ENCODE results near the gene MTERF2. TPM values are rescaled to one million over a fixed set of nuclear protein-coding genes. Genes with fewer than 3 reads are reported as not detected.
"Not testable (repeated sequence)": the region's sequence is repeated elsewhere in the genome, so short reads cannot be mapped to it uniquely, and the experiment has no call there.

Gene MTERF2
- total RNA-seq, 1 experiment from 2014 or later: 10.6 TPM

DNA sequence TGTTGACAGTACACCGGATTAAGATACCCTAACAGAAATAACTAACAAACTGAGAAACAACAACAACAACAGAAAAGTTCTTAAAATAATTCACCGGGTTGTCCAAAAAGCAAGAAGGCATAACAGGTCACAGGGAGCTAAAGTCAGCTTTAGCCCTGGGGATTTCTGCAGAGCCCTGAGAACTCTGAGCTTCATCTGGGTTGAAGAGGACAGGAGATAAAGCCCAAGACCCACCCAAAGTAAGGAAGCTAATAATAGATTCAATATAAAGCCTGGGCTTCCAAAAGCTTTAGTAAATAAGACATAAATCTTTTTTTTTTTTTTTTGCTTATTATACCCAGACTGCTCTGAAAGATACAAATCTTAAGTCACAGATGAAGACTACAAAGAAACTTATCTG lies 44.1 kb upstream of the MTERF2 start:
- intact Hi-C loops (cut with micrococcal nuclease; ENCODE audit: unreplicated experiment): no loop called here
- H3K36me3 Mint-ChIP-seq (ENCODE audit: insufficient read depth, unreplicated experiment): no peaks in the 10 kb centered on the region
- H3K4me1 Mint-ChIP-seq (ENCODE audit: low read depth, unreplicated experiment): peaks cover 13% of the 10 kb centered on the region
- H3K27ac Mint-ChIP-seq (ENCODE audit: unreplicated experiment): no peak overlapping the region
- no peak overlapping the region for H3K4me3 Mint-ChIP-seq (ENCODE audit: low read depth, unreplicated experiment)
- no peak for DNase-seq
- no TSS peak for BruUV-seq (replicated peaks)
- TF ChIP-seq, protein P1, sequence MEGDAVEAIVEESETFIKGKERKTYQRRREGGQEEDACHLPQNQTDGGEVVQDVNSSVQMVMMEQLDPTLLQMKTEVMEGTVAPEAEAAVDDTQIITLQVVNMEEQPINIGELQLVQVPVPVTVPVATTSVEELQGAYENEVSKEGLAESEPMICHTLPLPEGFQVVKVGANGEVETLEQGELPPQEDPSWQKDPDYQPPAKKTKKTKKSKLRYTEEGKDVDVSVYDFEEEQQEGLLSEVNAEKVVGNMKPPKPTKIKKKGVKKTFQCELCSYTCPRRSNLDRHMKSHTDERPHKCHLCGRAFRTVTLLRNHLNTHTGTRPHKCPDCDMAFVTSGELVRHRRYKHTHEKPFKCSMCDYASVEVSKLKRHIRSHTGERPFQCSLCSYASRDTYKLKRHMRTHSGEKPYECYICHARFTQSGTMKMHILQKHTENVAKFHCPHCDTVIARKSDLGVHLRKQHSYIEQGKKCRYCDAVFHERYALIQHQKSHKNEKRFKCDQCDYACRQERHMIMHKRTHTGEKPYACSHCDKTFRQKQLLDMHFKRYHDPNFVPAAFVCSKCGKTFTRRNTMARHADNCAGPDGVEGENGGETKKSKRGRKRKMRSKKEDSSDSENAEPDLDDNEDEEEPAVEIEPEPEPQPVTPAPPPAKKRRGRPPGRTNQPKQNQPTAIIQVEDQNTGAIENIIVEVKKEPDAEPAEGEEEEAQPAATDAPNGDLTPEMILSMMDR (IDR thresholded peaks at IDR 0.05; ENCODE audit: unreplicated experiment): no peak
- no peaks in the 10 kb centered on the region for H3K9me3 Mint-ChIP-seq (ENCODE audit: low read depth, unreplicated experiment)
- no peaks in the 10 kb centered on the region for H3K27me3 Mint-ChIP-seq (ENCODE audit: unreplicated experiment)
- CTCF ChIA-PET: interaction anchor here (0.7 kb wide), 1 partner anchor 69 kb away, joined by 3 read pairs; no protein-coding TSS in a partner anchor

DNA sequence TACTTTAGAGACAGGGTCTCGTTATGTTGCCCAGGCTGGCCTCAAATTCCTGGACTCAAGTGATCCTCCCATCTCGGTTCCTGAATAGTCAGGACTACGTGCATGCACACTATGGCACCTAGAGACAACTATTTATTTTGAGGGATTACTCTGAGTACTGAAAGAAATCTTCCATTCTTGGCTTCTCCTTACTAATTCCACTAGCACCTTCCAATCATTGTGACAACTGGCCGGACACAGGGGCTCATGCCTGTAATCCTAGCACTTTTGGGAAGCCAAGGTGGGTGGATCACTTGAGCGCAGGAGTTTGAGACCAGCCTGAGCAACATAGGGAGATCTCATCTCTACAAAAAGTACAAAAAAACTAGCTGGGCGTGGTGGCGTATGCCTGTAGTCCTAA lies 42.1 kb upstream of the MTERF2 start:
- TF ChIP-seq, protein P1 (IDR thresholded peaks at IDR 0.05; ENCODE audit: unreplicated experiment): no peak
- Mint-ChIP-seq H3K27me3 (ENCODE audit: unreplicated experiment) (no peaks in the 10 kb centered on the region), H3K27ac (ENCODE audit: unreplicated experiment) (no peak overlapping the region), H3K9me3 (ENCODE audit: low read depth, unreplicated experiment) (no peaks in the 10 kb centered on the region), H3K4me1 (ENCODE audit: low read depth, unreplicated experiment) (peaks cover 16% of the 10 kb centered on the region), H3K36me3 (ENCODE audit: insufficient read depth, unreplicated experiment) (no peaks in the 10 kb centered on the region), H3K4me3 (ENCODE audit: low read depth, unreplicated experiment) (no peak overlapping the region)
- BruUV-seq (replicated peaks): no TSS peak
- CTCF ChIA-PET: no interaction called here
- intact Hi-C loops (cut with micrococcal nuclease; ENCODE audit: unreplicated experiment): loop anchor here (5.0 kb wide), 1 partner anchor 63 kb away; the partner anchor contains the start of gene CRY1
- DNase-seq: no peak

DNA sequence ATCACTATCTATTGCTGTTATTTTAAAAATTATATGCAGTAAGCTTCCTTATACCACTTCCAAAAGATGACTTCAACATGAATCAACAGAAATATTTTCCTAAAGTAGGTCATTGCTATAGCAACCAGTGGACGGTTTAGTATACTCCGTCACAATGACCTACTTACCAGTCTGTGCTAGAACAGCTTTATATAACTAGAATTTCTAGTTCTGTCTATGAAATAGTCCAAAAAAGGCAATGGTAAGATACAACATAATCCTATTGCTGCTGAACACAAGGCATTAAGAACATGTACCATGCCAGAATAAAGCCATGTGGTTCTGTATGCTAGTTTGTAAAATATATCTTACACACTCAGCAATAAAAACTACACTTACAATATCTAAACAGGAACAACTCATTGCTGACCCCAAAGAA lies 40.7 kb upstream of the MTERF2 start:
- TF ChIP-seq, protein P1 (IDR thresholded peaks at IDR 0.05; ENCODE audit: unreplicated experiment): no peak
- H3K4me1 Mint-ChIP-seq (ENCODE audit: low read depth, unreplicated experiment): peaks cover 16% of the 10 kb centered on the region
- intact Hi-C loops (cut with micrococcal nuclease; ENCODE audit: unreplicated experiment): loop anchor here (5.0 kb wide), 1 partner anchor 65 kb away; the partner anchor contains the start of gene CRY1
- no TSS peak for BruUV-seq (replicated peaks)
- DNase-seq: peak; percentile 35
- H3K36me3 Mint-ChIP-seq (ENCODE audit: insufficient read depth, unreplicated experiment): no peaks in the 10 kb centered on the region
- no peak overlapping the region for H3K4me3 Mint-ChIP-seq (ENCODE audit: low read depth, unreplicated experiment)
- CTCF ChIA-PET: interaction anchor here (1.0 to 1.1 kb wide), 3 partner anchors 33 to 64 kb away, joined by 3 to 4 read pairs (median 3); partner anchors contain the start of gene MTERF2
- no peaks in the 10 kb centered on the region for H3K27me3 Mint-ChIP-seq (ENCODE audit: unreplicated experiment)
- peak overlapping the region; percentile 70 for H3K27ac Mint-ChIP-seq (ENCODE audit: unreplicated experiment)
- no peaks in the 10 kb centered on the region for H3K9me3 Mint-ChIP-seq (ENCODE audit: low read depth, unreplicated experiment)

DNA sequence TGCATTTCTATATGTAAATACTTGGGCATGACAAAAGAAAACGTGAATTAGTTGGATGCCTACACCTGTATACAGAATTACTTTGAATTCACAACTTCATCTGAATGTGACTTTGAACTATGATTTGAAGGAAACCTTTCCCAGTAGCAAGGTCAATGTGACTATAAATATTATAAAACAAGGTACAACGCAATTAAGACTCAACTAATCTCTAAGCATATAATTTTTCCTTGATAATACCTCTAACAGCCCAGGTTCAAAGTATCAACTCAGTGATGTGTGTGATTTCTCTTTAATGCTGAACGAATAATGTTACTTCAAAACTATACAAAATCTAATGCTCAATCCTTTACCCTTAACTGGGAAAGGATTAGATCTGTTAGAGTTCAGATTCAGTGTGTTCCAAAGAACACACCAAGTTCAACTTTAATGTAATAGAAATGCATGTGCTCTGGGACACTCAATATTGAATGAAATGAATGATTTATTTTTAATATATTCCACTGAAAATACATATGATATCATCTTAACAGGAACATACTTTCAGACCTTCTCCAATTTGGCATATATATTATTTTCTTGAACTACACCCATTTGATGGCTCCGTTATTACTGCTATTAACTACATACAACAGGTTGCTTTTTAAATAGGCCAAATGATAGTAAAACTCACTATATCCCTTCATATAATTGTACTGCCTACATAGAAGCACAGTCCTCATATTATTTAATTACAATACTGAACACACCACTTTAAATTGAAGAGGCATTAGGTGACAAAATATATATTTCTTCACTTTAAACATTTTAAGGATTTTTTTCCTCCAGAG lies 40.1 kb upstream of the MTERF2 start:
- Mint-ChIP-seq H3K4me1 (ENCODE audit: low read depth, unreplicated experiment) (peaks cover 16% of the 10 kb centered on the region), H3K36me3 (ENCODE audit: insufficient read depth, unreplicated experiment) (no peaks in the 10 kb centered on the region), H3K9me3 (ENCODE audit: low read depth, unreplicated experiment) (no peaks in the 10 kb centered on the region), H3K4me3 (ENCODE audit: low read depth, unreplicated experiment) (no peak overlapping the region), H3K27me3 (ENCODE audit: unreplicated experiment) (no peaks in the 10 kb centered on the region), H3K27ac (ENCODE audit: unreplicated experiment) (peak overlapping the region; percentile 70)
- BruUV-seq (replicated peaks): no TSS peak
- TF ChIP-seq, protein P1 (IDR thresholded peaks at IDR 0.05; ENCODE audit: unreplicated experiment): no peak
- DNase-seq: no peak
- intact Hi-C loops (cut with micrococcal nuclease; ENCODE audit: unreplicated experiment): loop anchor here (5.0 kb wide), 1 partner anchor 65 kb away; the partner anchor contains the start of gene CRY1
- CTCF ChIA-PET: interaction anchor here (1.0 to 1.1 kb wide), 3 partner anchors 32 to 65 kb away, joined by 3 to 4 read pairs (median 3); partner anchors contain the start of gene MTERF2

DNA sequence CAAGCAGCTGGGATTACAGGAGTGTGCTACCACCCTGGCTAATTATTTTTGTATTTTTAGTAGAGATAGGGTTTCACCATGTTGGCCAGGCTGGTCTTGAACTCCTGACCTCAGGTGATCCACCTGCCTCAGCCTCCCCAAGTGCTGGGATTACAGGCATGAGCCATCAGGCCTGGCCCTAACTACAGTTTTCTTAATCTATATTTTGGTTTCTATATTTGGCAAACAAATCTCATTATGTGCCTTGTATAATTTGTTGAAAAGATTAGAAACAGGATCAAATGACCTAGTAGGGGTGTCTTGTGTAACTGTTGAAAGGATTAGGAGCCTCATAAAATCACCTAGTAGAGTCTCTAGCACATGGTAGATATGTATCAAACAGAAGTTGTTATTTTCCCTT lies 39.4 kb upstream of the MTERF2 start:
- CTCF ChIA-PET: interaction anchor here (0.6 kb wide), 1 partner anchor 604 kb away, joined by 3 read pairs; no protein-coding TSS in a partner anchor
- intact Hi-C loops (cut with micrococcal nuclease; ENCODE audit: unreplicated experiment): loop anchor here (5.0 kb wide), 1 partner anchor 66 kb away; the partner anchor contains the start of gene CRY1
- not testable (repeated sequence) for DNase-seq; H3K27me3 Mint-ChIP-seq (ENCODE audit: unreplicated experiment); H3K27ac Mint-ChIP-seq (ENCODE audit: unreplicated experiment); H3K4me3 Mint-ChIP-seq (ENCODE audit: low read depth, unreplicated experiment); H3K36me3 Mint-ChIP-seq (ENCODE audit: insufficient read depth, unreplicated experiment); BruUV-seq (replicated peaks); H3K9me3 Mint-ChIP-seq (ENCODE audit: low read depth, unreplicated experiment)
- H3K4me1 Mint-ChIP-seq (ENCODE audit: low read depth, unreplicated experiment): peaks cover 16% of the 10 kb centered on the region
